Kidney tubule cell (primary cell): Measurements from ENCODE around the gene COL10A1.

Experiments
- DNase-seq: peaks from one replicate; pipeline ENCODE4 v3.0.0-alpha.2; 2018; ENCODE audit warnings: low spot score

Gene COL10A1

GRCh38 chr6:116083052-116083451, 42.9 kb downstream of the COL10A1 start:
- no peak for DNase-seq

- no peak for DNase-seq
Measured at GRCh38 chr6:116078945-116079344, 47.0 kb downstream of the COL10A1 start.

- DNase-seq, result no peak
Measured at GRCh38 chr6:116078522-116078921, 47.4 kb downstream of the COL10A1 start.

- no peak for DNase-seq
Measured at GRCh38 chr6:116074732-116075390, 51.1 kb downstream of the COL10A1 start.

GRCh38 chr6:116073765-116074440, 52.0 kb downstream of the COL10A1 start:
- DNase-seq, result peak; percentile 78

GRCh38 chr6:116072368-116072767, 53.6 kb downstream of the COL10A1 start:
- DNase-seq, result no peak

GRCh38 chr6:116070616-116071389, 55.1 kb downstream of the COL10A1 start:
- DNase-seq, result peak; percentile 12

GRCh38 chr6:116070101-116070500, 55.8 kb downstream of the COL10A1 start:
- DNase-seq, result no peak
